Measurements from ENCODE around the gene FAM219A. TPM values are rescaled to one million over a fixed set of nuclear protein-coding genes. Genes with fewer than 3 reads are reported as not detected.
"Not testable (repeated sequence)": the region's sequence is repeated elsewhere in the genome, so short reads cannot be mapped to it uniquely, and the experiment has no call there.

The FAM219A gene
- total RNA-seq, 1 donor from 2014 or later: 49.8 TPM

DNA sequence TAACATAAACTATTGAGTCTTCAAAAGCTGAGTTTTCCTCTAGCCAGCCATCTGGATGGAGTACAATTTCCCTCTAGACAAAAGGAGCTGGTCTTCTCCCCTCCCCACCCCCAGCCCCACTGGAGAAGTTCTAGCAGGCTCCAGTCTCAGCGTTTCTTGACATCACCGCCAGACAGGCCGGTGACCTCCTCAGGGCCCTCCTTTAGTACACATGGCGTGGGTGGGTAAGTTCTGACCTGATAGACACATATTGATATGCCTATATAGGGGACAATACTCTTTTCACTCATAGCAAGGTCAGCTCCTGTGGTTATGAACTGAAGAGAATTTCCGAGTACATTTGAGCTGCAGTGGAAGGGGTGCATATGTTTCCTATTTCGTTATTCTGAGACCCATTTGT, 27.5 kb upstream of the FAM219A start:
- no peak for DNase-seq (ENCODE audit: extremely low read depth, low read depth, low spot score)

DNA sequence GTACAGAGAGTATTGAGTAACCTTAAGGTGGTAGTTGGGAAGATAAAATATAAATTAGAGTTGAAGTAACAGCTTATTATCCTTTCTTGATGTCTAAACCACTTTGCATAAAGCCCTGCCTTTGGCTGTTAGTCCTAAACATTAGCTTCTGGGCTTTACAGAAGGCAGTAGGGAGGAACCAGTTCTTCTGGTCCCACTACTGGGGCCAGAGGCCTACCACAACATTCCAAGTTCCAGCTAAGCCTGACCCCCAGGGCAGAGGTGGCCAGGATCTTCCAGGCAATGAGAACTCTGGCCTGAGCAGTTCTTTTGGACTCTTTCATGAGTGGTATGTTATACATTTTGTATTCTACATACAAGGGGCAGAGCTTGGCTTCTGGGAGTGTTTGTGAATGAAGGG, 26.3 kb upstream of the FAM219A start:
- DNase-seq (ENCODE audit: extremely low read depth, low read depth, low spot score): no peak

DNA sequence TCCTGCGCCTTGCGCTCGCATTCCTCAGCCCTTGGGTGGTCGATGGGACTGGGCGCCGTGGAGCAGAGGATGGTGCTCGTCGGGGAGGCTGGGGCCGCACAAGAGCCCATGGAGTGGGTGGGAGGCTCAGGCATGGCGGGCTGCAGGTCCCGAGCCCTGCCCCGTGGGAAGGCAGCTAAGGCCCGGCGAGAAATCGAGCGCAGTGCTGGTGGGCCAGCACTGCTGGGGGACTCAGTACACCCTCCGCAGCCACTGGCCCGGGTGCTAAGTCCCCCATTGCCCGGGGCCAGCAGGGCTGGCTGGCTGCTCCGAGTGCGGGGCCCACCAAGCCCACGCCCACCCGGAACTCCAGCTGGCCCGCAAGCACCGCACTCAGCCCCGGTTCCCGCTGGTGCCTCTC, 24.4 kb upstream of the FAM219A start:
- not testable (repeated sequence) for DNase-seq (ENCODE audit: extremely low read depth, low read depth, low spot score)

DNA sequence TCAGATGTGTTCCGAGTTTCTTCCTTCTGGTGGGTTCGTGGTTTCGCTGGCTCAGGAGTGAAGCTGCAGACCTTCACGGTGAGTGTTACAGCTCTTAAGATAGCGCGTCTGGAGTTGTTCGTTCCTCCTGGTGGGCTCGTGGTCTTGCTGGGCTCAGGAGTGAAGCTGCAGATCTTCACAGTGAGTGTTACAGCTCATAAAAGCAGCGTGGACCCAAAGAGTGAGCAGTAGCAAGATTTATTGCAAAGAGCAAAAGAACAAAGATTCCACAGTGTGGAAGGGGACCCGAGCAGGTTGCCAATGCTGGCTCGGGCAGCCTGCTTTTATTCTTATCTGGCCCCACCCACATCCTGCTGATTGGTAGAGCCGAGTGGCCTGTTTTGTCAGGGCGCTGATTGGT, 23.2 kb upstream of the FAM219A start:
- not testable (repeated sequence) for DNase-seq (ENCODE audit: extremely low read depth, low read depth, low spot score)

DNA sequence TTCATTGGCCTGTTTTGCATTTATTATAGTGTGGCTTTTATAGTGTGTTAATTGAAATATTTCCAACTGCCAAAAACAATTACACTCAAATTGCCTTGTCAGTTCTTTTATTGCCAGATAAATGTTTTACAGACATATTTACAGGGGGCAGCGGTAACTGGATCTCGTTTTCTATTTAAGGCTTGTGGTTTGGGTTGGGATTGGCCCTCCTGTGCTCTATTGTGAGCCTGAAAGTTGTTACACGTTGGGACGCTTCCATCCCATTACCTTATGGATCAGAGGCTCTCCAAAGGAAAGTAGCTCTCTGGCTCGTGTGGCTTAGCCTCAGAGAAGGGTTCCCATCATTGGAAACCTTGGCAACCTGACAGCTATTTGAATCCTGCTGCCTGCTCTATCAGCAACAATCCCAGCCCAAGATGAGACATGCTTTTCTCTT, 21.1 kb upstream of the FAM219A start:
- no peak for DNase-seq (ENCODE audit: extremely low read depth, low read depth, low spot score)

DNA sequence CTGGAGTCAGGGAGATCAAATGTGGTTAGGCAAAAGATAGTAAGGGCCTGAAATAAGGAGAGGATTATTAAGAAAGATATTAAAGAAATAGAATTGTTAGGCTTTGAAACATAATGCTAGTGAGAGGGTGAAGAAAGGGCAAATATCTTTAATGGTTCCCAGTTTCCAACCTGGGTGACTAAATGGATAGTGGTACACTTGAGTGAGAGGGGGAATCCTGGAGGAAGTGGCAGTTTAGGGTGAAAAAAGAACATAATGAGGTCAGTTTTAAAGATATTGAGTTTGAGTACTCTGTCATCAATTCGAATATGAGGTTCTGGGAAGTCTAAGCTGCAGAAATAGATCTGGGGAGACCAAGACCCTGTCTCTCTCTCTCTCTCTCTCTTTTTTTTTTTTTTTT, 19.2 kb upstream of the FAM219A start:
- DNase-seq (ENCODE audit: extremely low read depth, low read depth, low spot score): no peak

DNA sequence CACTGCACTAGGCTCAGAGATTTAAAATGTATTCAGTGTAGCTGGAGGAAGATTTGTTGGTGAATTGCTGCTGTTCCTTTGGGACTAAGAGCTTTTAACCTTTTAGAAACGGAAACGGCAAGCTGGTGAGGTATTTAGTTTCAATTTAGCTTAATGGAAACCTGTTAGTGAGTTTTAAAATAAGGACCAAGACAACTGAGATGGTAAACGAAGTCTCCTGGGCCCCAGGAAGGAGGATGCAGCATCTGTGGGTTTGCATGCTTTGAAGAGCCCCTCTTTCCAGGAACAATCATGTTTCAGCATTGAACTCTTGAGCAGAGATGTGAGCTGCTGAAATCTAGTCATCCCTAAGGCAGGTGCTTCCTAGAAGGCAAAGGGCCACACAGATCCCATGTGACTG, 16.7 kb upstream of the FAM219A start:
- DNase-seq (ENCODE audit: extremely low read depth, low read depth, low spot score): no peak

DNA sequence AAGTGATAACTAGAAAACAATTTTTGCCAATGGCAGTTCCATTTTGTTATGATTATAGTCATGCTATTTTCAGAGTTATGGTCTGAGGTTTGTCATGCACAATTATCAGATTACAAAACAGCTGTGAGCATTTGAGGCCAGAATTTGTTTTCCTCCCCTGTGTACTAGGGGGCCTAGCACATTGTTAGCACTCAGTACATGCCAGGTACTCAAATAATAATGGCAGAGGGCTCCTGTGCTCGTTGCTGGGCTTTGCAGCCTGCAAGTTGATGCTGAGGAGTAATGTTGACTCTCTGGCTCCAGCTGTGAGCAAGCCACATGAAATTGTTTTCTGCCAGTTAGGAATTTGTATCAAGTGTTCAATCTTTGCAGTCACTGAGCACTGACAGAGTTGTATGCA, 7.1 kb upstream of the FAM219A start:
- DNase-seq (ENCODE audit: extremely low read depth, low read depth, low spot score): no peak

DNA sequence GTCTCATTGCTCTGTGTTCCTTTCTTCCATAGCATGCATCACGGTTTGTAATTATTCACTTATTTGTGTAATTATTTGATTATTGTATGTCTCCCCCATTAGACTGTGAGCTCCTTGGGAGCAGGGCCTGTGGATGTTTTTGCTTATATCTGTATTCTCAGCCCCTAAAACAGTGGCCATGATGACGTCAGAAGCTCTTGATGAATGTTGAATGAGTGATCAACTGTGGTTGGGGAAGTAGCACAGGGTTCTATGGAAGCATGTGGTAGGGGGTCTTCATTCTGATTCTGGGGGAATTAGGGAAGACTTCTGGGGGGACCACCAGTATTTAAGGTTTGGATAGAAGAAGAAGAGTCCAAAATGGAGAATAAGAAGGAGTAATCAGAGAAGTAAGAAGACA, 6.2 kb upstream of the FAM219A start:
- DNase-seq (ENCODE audit: extremely low read depth, low read depth, low spot score): no peak

DNA sequence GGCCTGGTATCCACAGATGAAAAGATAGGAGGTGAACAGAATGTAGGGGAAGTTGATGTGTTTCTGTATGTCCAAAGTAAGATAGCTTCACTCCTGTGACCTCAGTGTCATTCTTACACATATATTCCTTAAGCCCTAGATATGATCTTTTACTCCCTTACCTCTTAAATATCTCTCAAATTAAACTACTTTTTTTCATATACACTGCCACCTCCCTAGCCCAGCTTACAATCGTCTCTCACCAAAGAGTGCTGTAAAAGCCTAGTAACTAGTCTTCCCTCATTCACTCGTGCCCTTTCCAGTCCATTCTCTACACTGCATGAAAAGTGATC, 5.5 kb upstream of the FAM219A start:
- no peak for DNase-seq (ENCODE audit: extremely low read depth, low read depth, low spot score)

DNA sequence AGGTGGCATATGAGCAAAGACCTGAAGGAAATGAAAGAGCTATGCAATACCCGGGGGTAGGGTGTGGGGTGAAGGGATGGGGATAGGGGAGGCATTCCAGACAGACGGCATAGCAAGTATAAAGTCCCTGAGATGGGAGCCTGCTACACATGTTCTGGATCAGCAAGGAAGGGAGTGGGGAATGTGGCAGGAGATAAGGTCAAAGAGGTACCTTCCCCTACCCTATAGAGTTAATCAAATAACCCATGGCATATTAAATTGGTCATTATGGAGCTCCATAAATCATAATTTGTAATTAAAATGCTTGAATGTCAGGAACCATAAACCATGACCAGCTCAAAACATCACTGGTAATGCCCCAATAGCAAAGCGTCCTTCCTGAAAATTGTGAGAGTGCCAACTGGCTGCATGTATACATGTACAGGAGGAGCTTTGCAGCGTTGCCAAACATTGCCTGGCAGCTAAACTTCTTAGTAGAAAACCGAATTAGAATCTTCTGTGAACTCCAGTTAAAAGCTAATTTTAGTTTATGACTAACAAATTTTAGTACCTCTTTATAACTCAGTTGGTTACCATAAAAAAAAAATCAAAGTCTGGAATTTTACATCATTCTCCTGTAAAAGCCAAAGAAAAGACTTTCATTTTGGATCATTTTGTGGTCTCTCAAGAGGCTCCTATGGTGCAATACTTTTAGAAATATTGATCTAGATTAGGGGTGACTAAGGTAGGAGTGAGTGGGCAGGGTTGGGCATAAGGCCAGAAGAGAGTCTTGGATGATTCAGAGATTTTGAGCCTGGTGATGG, 4.9 kb upstream of the FAM219A start:
- no peak for DNase-seq (ENCODE audit: extremely low read depth, low read depth, low spot score)

DNA sequence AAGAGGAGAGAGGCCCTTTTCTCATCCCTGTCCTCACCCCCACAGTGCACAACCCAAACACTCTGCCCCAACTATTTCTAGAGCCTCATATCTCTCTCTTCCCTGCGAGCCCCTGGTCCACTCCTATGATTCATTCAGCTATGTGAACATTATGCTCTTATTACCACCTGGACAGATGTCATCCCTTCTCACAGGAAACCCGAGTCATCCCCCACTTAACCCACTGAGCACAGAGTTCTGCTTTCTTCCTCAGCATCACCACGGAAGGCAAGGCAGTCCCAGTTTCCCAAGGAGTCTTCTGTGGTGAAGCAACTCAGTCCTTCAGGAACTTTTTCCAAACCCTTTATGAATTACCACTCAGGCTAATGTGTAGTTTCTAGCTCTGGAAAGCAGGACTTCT, 1.6 kb upstream of the FAM219A start:
- DNase-seq (ENCODE audit: extremely low read depth, low read depth, low spot score): no peak

DNA sequence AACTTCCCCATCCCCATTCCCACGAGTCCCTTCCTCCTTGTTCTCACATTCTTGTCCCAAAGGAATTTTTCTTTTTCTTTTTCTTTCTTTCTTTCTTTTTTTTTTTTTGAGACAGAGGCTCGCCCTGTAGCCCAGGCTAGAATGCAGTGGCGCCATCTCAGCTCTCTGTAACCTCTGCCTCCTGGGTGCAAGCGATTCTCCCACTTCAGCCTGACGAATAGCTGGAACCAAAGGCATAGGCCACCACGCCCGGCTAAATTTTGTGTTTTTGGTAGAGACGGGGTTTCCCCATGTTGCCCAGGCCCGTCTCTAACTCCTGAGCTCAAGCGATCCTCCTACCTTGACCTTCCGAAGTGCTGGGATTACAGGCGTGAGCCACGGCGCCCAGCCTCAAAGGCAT, 986 bp upstream of the FAM219A start:
- DNase-seq (ENCODE audit: extremely low read depth, low read depth, low spot score): no peak

DNA sequence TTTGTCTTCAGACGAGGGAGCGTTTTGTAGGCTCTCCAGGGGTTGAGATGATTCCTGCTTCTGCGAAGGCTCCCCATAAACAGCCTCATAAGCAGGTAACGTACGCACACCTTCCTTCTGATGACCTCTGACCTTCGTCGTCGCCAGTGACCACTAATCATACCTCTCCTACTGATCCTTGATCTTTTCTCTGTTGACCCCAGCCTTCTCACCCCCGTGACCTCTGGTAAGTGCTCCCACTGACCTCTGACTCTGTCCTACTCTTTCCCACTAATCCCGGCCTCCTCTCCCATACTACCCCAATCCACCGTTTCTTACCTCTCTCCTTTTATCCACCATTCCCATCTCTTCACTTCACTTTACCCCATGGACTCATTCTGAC, 580 bp upstream of the FAM219A start:
- DNase-seq (ENCODE audit: extremely low read depth, low read depth, low spot score): no peak

DNA sequence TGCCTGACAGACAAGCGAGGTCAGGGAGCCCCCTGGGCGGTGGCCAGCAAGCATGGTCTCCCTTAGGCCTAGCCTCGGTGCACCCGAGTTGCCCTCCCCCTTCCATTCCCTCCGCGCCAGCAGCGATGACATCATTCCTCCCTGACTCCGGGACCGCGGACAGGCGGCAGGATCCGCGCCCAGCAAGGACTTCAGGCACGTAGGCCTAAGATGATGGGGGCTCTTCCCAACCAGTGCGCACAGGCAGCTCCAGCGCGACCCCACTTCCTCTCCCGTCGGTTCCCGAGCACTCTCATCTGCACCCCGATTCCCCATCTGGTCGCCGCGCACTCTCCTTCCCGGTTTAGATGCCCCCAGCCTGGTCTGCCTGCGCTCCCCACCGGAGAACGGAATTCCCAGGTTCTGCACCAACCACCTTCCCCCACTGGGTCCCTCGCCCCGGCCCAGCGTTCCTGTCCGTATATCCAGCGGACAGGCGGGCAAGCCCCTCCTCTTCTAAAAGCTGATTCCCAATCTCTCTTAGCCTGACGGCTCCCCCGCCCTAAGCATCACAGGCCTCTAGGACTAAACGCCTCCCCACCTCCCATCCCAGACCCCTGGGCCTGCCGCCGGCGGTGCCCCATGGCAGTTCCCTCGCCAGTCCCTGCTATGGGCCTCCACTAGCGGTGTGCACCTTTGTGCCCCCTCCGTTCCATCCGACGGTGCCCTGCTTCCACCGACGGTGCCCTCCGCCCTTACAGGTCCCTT, 931 bp downstream of the FAM219A start:
- no peak for DNase-seq (ENCODE audit: extremely low read depth, low read depth, low spot score)

DNA sequence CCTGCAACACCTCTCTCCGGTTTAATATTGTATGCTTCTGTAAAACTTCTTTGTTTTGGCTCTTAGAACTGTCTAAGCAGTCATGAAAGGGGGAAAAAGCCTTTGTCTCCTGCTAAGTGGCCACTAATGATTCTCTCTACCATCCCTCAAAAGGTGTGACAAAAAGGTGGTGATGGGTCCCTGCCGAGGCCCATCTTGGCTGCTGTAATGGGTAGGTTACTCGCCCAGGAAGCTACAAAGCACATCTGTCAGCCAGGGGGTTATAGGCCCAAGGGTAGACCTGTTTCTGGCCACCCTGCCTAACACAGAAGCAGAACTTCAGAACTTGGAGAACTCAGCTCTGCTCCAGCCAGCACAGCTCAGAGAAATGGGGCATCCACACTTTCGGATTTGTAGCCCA, 1.6 kb downstream of the FAM219A start:
- DNase-seq (ENCODE audit: extremely low read depth, low read depth, low spot score): no peak

DNA sequence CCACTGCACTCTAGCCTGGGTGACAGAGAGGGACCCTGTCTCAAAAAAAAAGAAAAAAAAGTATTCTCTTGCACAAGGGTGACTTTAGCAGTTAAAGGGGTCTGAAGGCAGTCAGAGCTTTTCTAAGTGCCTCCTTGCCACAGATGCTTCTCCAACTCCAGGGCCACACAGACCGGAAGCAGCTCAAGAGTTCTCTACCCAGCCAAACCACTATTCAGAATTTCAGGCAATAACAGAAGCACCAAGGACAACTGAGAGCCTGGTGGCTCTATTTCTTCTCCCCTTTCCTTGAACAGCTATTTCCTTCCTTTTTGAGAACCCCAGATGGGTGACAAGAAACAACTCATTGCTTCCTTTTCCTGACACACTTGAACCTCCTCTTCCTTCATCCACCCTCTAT, 2.2 kb downstream of the FAM219A start:
- no peak for DNase-seq (ENCODE audit: extremely low read depth, low read depth, low spot score)

DNA sequence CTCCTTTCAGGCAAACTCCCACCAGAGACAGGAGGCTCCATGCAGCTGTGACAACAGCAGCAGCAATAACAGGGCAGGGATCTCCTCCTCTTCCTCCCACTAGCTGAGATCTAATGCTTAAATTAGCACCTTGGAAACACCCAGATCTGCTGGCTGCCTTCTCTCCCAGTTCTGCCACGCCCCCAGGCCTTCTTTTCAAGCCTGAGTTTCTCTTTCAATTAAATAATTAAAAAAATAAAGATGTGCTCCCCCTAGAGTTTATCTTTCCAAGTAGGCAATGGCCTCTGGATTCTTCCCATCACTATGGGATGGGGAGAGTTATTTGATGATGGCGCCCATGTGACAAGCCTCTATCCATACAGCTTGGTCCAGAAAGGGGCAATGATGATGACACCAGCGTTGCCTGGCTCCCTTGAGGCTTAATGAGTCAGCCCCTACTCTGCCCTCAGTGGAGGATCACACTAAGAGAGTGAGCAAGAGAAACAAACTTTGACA, 3.8 kb downstream of the FAM219A start:
- DNase-seq (ENCODE audit: extremely low read depth, low read depth, low spot score): no peak

DNA sequence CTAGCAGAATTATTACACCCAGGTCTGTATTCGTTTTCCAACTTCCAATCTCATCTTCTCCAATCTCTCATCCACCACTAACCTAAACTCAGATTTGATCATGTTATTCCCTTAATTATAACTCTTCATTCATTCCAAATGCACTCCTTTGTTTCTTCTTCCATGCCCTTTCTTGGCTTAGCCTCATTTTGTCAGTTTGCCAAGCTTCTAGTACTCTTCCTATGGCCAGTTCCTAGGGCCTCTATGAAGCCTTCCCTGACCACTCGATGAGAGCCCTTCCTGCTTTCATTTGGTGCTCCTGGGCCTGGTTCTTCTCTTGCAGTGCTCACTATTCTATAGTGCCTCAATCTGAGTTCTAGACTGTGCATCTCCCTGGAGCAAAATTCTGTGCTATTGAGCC, 5.8 kb downstream of the FAM219A start:
- DNase-seq (ENCODE audit: extremely low read depth, low read depth, low spot score): no peak

DNA sequence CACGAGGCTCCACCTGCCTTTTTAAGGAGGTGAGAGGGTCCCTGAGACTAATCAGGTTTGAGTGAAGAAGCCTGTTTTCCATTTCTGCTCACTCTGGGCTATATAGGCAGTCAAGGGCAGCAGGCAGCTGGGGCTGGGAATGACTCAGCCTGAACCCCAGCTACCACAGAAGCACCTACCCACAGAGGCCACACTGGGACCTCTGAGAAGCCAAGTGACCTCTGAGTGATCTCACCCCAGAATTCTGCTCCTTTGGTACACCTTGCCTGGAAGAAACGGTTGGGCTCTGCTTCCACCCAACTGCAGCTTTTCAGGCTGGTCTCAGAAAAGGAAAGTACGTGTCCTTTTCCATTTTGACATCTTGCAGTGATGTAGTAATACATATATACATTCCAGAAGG, 6.8 kb downstream of the FAM219A start:
- no peak for DNase-seq (ENCODE audit: extremely low read depth, low read depth, low spot score)

DNA sequence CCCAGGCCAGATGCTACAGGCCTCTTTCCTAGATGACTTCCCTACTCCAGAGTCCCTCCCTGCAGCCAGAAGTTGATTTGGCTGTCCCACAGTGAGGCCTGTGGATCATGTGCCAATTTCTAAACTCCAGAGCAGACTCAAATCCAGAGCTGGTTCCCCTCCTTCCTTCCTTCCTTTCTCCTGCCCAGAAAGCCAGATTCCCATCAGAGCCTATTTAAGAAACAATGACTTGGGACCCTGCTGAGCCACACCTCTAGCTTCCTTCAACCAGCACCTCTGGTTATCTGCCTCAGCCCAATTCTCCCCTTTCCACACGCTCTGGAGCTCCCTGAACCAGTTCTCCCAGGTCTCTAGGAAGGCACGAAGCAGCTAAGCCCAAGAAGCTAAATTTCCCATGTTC, 7.2 kb downstream of the FAM219A start:
- no peak for DNase-seq (ENCODE audit: extremely low read depth, low read depth, low spot score)

DNA sequence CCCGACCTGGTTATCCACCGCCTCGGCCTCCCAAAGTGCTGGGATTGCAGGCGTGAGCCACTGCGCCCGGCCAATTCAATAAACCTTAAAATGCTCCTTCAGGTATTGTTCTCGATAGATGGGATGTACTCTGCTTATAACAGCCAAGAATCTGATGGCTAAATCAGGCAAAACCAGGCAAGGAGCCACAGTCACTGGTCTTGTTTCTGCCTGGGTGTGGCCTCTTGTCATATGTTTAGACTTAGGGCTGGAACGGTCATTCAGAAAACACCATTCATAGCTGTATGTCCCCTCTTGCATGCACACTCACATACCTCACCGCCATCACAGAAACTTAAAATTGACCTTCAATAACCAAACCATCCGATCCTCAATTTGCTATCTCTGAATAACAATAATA, 7.7 kb downstream of the FAM219A start:
- DNase-seq (ENCODE audit: extremely low read depth, low read depth, low spot score): no peak

Data from glomerular endothelial cell (primary cell).